HFF-Myc (cell line): ENCODE results near the gene TRIM36.

Source experiments
- DNase-seq: peaks from one replicate; pipeline ENCODE4 v3.0.0-alpha.2; 2011; ENCODE audit warnings: low read depth; ENCODE audit errors: extremely low read depth
- H3K4me3 ChIP-seq: replicated peaks from 2 replicates; pipeline ENCODE4 v1.5.1; 2011; ENCODE audit warnings: low read depth, mild to moderate bottlenecking, control low read depth, low read length
- TF ChIP-seq, protein P1 (sequence below): IDR thresholded peaks from 2 replicates; pipeline ENCODE4 v1.5.1; 2012; ENCODE audit warnings: mild to moderate bottlenecking, low read depth, low read length, control low read depth; ENCODE audit errors: missing control alignments

TRIM36 gene

DNA sequence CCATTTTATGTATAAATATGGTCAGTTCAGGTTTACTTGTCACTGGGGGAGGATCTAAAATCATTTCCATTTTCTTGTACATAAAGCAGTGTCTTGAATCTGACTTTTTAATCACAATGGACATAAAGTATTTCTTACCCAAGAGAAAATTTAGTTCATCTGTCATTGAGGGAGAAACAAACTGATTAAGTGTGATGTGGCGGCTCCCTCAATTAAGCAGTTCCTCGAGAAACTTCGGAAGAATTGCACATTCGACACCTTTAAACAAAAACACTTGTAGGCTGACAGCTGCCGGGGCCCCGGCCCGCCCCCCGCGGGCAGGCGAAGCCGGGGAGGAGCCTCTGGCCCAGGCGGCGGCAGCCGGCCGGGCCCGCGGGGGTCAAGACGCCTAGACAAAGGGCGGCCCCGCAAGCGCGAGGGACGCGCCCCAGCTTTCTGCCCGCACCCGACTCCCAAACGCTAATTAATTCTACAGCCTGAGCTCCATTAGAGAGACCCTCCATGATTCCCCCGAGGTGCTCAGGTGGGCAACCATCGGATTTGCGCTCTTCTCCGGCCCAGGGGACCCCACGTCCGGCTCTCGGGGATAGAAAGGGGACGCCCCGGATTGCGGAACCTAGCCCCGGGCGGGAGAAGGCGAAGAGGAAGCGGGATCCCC lies 750 bp downstream of the TRIM36 start:
- TF ChIP-seq, protein P1, sequence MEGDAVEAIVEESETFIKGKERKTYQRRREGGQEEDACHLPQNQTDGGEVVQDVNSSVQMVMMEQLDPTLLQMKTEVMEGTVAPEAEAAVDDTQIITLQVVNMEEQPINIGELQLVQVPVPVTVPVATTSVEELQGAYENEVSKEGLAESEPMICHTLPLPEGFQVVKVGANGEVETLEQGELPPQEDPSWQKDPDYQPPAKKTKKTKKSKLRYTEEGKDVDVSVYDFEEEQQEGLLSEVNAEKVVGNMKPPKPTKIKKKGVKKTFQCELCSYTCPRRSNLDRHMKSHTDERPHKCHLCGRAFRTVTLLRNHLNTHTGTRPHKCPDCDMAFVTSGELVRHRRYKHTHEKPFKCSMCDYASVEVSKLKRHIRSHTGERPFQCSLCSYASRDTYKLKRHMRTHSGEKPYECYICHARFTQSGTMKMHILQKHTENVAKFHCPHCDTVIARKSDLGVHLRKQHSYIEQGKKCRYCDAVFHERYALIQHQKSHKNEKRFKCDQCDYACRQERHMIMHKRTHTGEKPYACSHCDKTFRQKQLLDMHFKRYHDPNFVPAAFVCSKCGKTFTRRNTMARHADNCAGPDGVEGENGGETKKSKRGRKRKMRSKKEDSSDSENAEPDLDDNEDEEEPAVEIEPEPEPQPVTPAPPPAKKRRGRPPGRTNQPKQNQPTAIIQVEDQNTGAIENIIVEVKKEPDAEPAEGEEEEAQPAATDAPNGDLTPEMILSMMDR, result no peak
- no peak for DNase-seq
- peak overlapping the region; percentile 68 for H3K4me3 ChIP-seq

DNA sequence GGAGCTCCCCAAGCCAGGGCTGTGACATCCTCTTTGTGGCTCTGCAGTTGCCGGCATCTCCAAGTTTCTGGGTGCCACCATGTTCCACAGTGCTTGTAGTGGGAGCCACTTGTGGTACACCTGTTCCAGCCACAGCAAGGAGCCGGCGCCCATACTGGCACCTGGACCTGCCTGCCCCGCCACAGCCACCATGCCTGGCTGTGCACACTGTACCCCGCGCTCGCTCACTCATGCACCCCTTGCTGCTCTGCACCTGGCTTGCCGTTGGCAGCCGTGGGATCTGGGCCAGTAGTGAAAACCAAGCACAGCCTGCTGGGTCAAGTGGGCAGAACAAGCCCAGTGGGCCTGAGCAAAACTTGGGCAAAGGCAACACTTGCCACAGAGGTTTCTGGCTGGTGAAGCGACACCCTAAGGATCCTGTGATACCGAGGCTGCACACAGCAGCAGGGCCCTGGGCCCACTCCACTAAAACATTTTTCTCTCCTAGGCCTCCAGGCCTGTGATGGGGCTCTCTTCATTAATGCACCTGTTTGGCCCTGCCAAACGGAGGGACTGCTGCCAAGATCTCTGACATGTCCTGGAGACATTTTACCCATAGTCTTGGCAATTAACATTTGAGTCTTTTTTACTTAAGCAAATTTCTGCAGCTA lies 2.8 kb downstream of the TRIM36 start:
- TF ChIP-seq, protein P1, result no peak
- no peak for DNase-seq
- H3K4me3 ChIP-seq, result no peak overlapping the region

DNA sequence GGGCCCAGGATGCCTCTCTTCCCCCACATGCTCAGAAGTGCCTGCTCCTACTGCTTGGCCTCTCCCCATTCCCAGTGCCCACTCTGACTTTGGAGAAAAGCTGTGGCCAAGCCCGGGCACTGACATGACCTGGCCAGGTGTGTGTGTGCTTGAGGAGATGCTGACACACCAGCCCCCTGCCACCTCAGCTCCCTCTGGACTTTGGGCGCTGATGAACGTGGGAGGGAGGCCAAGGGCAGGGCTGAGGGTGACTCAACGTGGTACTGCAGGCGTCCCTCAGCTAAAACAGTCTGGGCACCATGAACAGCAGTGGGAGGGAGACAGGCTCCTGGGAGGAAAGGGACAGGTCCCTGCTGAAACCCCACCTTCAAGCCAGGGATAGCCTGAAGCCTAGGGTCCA lies 3.9 kb downstream of the TRIM36 start:
- DNase-seq, result no peak
- TF ChIP-seq, protein P1, result no peak
- no peak overlapping the region for H3K4me3 ChIP-seq

DNA sequence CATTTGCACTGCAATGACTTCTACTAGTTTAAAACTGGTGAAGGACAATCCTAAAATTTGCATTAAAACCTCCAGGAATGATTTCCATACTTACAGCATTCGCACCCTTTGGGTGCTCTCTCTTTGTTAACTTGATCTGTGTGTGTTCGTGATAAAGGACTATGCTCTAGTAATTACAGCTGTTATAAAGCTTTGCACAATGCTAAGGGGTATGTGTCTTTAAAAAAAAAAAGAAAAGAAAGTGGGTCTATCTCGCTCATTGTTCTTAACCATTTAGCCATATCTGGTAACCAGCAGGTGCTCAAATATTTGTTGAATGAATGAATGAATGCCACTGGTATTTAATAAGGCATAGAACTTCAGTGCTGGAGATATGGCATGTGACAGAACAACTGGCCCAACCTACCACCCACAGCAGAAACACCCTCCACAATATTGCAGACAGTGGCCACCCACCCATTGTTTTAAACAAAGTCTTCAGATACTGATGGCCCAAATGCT lies 8.7 kb downstream of the TRIM36 start:
- TF ChIP-seq, protein P1, result no peak
- no peak overlapping the region for H3K4me3 ChIP-seq
- DNase-seq, result no peak

DNA sequence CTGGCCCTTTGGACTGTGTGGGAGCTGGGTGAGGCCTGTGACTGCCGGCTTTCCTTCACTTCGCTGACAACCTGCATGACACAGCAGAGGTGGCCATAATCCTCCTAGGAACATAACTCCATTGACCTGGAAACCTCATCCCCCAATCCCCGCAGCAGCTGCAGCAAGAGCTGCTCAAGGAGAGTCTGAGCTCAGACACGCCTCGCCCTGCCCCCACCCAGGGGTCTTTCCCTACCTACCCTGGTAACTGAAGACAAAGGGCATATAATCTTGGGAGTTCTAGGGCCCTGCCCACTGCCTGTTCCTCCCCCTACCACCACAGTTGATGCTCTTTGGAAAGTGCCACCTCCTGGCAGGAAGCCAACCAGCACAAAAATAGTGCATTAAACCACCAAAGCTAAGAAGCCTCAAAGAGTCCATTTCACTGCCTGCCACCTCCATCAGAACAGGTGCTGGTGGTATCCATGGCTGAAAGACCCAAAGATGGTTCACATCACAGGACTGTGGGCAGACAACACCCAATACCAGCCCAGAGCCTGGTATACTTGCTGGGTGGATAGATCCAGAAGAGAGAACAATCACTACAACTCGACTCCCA lies 18.4 kb downstream of the TRIM36 start:
- TF ChIP-seq, protein P1, result no peak
- no peak overlapping the region for H3K4me3 ChIP-seq
- DNase-seq, result no peak

DNA sequence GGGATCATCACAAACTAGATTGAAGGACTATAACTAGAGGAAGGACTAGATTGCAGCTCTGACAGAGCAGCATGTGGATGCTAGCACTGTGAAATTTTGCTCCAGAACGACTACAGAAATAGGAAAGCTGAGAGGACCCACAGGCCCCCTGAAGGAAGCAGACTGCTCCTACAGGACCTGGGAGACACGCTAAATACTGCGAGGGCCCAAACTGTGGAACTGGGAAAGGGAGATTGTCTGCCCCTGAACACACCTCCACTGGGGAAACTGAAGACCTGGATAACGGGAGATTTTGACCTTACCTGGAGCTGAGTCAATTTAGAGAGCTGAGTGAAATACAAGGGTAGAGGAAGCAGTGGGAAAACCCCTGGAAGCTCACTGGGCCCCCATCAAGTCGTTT lies 19.2 kb downstream of the TRIM36 start:
- H3K4me3 ChIP-seq, result no peak overlapping the region
- no peak for DNase-seq
- TF ChIP-seq, protein P1, result no peak
